ENCODE data around the gene C1orf116.

The C1orf116 gene

DNA sequence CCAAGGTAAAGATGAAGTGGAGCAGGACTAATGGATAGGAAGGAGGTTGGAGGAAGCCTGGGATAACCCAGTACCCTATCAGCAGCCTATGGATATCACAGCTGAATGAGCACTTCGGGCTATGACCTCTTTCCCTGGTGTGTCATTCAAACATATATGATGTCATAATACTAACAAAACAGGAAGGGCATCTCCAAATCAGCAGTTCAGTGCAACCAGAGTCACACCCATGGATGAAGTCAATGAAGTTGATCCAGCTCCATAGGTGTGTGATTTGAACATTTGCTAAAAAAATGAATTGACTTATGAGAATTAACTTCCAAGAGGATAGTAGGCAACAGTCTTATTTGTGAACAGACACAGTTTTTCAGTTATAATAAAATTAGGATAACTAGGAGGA, 1.7 kb upstream of the C1orf116 start:
- DNase-seq = no peak

DNA sequence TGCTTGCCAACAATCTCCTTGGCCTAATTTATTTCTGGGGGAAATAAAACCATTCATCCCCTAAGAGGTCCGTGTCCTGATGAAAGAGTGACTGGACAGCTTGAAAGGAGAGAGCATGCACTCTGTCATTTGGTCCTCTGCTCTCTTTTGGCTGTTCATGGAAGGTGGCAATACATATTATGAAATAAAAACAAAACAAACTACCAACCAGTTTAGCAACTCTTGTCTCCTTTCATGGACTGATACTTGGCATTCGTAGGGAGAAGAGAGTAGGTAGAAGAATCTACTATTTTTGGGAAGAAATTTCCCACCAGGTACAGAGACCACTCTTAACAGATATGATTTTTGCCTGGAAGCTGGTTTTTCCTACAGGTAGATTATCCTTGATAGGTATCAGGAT, 746 bp upstream of the C1orf116 start:
- DNase-seq = no peak

DNA sequence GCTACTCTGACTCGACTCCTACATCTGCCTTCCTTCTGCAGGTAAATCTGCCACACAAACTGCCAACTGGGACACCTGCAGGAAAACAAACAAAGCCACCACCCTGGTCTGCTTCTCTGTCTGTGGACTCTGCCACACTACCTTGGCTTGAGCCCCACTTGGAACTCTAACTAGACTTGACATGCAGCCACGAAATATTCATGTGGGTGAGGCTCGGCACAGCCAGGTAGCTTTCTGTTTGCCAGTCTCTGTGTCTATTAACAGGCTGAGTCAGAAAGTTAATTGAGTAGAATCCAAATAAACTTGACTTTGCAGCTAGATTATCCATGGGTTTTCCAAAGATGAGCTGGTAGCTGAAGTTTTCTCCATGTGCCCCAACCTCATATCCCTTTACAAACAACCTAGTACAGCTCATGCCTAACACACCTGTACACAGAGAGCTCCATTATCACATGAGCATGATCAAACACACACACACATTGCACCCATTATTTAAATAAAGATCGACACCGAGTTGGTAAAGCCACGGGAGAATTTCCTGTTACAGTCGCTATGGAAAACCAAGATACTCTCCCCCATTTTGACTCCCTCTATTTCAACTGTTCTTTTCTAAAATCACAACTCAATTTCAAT, 808 bp downstream of the C1orf116 start:
- no peak for DNase-seq

DNA sequence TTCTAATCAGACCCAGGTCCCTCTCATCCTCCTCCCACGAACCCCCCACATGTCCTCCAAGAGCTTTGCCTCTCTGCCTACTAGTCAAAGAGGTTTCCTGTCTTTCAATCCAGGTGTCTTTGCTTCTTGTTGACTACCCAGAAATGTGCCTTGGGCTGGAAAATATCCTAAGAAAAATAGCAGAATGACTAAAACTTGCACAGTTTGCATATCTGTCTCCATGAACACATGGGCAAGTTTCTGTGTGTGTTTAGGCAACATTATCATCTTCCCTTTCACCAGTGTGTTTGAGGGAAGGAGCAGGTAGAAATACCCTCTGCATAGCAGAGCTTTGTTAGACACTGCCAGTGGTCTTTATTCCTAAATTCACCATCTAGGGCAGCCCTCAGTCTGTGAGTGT, 1.5 kb downstream of the C1orf116 start:
- no peak for DNase-seq

DNA sequence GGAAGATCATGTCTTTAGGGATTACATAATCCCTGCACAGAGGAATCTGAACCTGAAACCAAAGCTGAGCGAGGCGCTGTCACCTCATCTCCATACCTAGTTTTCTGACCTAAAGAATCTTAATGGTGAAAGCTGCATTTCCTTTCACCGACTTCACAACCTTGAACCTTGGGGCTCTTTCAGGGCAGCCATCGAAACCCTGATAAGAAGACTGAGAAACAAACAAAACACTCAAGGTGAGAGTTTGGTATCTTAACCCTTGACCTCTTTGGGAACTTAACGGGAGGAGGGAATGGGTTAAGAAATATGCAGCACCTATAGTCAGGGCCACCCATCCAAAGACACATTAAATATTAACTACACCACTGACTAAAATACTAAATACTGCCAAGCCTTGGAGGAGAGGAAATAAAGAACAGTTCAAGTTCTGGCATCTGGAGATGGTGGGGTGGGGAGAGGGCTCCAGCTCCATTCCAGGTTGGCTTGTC, 2.0 kb downstream of the C1orf116 start:
- DNase-seq = no peak

DNA sequence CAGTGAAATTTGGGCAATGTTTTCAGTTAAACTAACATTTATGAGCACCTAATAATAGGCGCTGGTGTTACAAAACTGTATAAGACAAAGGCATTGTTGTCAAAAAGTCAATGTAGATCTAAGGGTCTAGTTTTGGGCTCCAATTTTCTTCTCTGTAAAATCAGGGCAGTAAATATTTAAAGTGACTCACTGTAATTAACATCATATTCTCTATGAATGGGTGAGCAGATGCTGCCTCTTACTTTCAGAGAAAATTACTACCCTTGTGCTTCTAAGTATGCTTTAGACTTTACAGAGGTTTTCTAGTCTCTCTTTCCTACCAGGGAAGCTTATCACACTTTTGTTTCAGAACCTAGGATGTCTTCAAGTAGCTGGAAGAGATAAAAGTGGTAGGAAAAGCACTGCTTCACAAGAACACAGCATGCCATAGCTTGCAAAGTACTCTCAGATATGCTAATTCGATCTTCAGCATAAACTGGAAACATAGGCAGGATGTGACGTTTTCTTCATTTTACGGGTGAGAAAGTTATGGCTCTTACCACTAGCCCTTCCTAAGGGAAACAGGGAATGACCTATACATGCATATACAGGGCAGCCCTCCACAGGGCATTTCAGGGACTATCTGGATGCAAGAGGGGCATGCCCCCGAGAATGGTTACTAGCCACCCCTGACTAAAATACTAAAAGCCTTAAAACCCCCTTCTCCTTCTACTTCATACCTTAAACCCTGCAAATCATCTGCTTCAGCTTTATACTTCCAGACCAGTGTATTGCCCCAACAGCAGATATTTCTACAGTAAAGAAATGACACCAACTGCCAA, 2.6 kb downstream of the C1orf116 start:
- no peak for DNase-seq

DNA sequence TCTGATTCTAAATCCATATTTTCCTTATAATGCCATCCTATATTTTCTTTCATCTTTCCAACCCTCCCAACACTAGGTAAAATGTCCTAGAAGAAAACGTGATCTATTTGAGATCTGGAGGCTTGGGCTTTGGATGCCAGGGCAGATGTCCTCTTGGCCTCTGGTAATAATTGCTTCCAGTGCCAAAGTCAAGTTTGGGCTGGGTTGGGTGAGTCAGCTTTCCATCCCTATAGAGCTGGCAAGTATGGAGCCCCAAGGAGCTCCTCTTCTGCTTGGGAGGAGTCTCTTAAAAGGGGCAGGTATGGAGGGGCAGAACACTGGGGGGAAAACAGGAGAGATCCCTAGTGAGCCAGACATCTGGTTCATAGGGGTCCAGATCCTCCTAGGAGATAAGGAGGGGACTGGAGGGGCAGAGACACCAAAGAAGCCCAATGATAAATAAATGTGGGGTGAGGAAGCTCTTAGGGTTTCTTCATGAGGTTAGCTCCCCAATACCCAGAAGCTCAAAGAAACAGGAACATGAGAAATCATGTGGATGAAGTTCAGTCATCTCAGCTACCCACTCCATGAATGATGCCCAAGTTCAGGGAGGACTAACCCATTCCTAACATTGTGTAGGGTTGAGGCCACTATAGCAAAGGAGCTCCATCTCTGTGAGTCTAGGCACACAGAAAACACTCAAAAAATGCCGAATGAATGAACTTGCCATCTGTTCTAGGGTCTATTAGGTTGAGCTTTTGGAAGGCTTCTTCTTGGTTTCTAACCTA, 3.5 kb downstream of the C1orf116 start:
- DNase-seq = no peak

DNA sequence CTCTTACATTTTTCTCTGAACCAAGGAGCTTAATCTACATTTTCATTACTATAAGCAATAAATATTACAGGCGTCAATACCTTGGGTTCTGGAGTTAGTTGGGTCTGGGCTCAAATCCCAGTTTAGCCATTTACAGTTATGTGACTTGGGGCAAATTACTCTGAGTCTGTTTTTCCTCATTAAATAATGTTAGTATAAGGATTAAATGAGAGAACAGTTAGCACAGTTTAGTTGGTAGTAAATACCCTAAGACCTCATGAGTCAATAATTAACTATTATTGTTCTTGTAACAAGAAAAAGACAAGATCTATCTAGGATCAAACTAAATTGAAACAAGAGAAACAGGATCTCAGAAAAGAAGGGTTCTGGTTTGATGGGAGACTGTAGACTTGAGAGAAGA, 4.6 kb downstream of the C1orf116 start:
- DNase-seq = no peak

DNA sequence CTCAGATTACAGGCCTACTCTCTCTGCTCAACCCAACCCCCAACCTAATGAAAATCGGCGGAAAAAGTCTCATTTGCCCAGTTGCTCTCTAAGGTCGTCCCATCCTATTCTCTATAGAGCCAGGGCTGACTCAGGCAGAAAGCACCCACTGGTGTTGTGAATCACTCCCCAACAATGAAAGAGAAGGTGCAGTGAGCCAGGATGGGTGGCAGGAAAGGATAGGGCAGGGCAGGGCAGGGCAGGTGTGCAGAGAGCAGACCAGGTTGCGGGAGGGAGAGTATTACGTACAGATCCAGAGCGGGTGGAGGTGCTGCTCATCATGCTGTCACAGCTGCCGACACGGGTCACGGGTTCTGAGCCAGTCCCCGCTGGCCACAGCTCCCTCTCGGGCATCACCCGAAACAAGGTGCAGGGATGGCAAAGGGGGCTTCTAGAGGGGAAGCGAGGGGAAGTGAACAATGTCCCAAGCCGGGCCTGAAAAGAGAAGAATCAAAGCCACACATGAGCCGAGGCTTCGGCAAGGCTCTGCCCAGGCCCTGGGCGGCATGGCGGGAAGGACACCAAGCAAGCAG, 5.3 kb downstream of the C1orf116 start:
- no peak for DNase-seq

DNA sequence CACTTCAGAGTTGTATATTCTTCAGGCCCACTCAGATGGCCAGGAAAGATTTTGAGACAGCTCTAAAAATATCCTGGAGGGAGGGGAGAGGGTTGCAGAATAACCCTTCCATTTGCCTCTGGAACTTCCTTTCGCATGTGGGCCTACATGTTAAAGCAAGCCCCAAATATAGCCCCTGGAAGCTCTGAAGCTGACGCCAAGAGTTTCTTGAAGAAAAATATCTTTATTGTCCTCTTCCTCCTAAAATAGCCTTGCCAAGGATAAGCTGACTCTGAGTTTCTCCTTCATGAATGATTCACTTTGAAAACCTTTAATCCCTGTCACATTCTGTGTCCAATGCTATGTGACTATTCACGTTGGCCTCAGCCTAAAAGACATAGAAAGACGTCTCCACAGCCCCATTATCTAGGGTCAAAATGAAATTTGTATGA, 6.4 kb downstream of the C1orf116 start:
- no peak for DNase-seq

DNA sequence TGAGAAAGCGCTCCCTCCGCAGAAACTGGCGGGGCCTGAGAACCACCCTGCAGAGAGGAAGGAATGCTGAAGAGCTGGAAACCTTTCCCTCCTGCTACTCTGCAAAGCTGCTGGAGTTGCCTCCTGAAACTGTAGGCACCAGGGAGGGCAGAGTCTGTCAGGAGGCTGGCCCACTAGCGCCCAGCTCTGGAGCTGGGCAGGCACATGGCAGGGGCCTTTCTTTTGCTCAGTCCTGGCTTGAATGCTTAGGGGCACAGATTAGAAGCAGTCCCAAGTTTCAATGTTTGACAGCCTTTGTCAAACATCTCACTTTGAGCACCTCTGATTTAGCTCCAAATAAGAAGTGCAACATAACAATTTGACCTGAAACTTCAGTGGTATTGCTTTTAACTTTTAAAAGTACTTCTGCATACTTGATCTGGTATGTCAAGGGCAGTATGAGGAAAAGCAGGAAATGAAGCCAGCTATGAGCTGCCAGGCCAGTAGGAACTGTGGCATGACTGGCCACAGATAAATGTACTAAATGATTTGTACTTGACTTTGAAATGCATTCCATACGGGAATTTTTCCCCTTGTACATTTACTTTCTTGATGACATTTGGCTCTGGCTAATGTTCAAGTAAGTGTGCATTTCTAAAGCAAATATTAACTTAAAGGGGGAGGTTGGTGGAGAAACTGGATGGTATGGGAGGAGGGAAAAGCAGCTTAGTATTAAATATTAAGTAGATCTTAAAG, 7.2 kb downstream of the C1orf116 start:
- no peak for DNase-seq

DNA sequence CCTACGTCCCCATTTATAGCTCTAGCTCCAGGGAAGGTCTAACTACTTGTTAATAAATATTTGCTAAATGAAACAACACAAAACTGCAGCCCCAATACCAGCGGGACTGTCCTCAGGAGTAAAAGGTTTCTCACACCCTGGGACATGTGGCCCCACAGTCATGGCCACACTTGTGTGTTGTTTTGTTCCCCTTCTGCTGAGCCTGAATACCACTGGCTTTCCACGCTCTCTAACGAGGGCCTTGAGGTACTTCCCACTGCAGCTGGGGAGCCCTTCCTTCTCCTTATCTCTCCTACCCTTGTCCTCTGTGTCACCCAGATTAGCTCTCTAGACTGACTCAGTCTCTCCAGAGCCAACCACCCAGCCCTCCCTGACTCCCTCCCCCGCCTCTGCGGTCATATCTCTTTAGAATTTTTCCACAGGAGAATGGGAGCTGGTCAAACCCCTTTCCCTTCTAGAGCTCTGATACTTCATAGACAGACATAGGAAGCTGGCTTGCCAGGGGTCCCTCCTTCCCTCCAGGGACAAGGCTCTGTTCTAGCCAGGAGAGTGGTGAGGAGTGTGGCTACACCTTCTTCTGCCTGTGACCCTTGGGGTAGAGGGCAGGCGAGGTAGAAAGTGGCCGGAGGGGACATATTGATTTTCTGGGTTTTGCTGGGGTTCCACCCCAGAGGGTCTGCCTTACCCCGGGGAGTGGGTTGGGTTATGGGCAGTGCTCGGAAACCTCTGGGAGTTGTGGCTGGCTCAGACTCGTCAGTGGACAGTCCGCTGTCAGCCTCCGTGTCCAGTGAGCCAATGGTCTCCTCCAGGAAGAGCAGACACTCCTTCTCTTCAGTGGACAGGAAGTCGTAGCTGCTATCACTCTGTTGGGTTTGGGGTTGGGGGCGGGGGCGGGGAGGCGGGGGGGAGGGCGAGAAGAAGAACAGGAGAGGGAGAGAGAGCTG, 8.1 kb downstream of the C1orf116 start:
- DNase-seq = no peak

DNA sequence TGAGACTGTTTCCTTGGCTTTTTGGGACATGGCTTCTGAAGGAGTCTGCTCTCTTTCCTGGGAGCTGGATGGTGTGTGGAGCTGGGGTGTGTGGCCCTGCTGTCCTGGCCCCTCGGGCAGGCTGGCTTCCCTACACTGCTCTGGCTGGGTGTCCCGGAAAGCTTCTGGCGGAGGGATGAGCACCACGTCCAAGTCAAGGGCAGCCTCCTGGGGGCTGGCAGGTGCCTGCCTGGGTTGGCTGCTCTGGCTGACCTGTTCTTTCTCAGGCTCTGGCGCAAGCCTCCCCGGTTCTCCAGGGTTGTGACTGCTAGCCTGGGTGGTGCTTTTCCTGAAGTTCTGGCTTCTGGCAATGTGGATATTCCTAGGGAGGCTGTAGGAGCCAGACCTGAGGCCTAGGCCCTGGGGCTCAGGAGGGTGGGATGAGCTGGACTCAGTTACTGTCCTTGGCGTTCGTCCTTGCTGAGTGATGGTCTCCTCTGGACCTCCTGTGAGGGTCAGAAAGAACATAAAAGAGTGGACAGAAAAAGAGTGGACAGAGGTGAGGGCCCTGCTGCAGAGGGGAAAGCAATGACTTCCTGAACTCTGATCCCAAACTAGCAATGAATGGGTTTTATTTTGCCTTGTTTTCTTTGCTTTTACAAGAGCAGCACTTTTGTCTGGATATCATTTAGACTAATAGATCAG, 9.4 kb downstream of the C1orf116 start:
- no peak for DNase-seq

DNA sequence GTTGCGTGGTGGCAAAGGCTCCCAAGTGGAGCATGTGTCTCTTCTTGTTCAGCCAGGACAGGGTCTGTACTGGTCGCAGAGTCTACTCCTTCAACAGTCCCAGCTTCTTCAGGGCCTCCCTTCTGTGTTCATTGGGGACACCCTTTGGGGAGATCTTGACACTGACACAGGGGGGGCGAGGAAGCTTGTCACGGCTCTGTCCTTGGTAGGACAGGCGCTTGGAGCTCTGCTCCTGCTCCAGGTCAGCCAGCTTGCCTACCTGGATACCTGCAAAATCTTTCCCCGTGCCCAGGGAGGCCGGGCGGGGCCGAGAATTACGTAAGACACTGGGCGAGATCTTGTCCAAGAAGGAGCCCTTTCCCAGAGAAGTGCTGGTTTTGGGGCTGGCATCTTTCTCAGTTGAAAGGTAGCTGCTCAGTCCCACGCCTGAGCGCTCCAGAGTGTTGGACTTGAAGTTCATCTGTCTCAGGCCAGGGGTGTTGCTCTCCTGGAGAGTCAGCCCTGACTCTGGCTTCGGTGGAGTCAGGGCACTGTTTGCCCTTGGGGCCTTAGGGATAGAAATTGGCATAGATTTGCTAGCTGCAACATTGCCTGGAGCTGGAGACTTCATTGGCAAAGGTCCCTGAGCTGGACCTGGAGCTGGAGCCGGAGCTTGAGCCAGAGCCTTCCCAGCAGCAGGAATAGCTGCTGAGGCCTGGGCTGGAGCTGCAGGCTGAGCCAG, 10.5 kb downstream of the C1orf116 start:
- no peak for DNase-seq

DNA sequence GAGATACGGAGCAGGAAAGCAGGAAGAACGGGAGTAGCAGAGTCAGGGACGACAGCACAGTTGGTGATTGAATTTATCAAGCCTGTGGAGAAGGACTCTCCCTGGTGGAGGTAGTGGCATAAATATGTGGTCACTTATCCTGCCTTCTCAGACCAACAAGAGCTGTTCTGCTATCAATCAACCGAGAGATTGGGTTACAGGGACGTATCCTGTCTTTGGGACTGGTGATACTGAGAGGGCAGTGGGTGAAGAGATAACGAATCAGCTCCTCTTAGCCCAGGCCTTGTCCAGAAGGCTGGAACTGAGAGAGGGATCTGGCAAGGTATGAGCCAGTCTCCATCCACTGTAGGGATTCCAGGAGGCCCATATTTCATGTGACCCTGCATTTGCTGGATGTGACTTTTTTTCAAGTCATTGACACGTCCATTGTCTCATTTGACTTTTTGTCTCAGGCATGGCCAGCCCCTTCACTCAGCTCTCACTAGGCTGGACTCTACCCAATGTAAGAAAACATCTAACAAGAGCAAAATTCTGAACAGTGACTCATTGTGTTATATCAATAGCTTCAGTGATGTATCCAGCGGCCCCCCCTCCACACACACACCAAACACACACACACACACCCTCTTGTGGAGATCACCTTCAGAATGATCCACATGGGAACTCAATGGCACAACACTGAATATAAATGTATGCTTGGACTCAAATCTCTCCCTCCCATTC, 11.3 kb downstream of the C1orf116 start:
- no peak for DNase-seq

DNA sequence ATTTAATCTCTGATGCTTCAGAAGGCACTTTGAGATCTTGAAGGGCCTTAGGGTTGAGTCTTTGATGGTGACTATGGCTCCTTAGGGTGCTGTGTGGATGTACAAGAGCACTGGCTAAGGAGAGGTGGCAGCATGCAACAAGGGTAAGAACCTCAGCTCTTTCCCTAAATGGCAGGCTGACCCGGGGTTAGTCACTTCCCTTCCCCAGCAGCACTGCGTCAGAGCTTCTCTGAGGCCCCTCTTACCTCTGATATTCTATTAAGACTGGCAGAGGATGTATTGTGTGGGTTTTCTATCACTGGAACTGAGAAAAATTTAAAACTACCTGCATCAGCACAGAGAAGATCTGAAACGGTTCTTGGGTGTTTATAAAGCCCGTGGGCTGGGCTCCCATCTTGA, 11.8 kb downstream of the C1orf116 start:
- no peak for DNase-seq

DNA sequence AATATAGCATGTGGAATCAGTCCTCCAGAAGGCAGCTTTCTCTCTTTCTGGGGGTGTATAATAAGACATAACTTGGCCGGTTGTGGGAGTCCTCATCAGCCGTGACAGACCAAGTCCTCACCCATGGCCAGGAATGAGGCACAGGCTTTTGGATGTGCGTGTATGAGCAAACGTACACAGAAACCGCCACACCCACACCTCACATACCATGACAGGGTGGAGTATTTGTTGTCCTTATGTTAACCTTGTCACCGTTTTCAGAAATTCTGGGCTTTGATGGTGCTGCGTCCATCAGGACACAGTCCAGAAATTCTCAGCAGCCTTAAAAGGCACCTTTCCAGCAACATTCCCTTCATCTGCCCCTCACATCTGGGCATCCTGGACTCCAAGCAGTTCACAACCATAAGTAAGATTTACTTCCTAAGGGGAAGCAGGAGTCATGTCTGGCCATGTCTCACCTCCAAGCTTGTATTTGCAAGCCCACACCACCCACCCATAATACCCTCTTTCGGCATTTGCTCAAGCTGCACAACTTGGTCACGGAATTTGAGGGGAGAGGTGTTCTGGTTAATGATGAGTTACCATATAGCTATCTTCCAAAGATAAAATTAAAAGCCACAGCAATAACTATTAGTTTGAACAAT, 12.4 kb downstream of the C1orf116 start:
- no peak for DNase-seq

DNA sequence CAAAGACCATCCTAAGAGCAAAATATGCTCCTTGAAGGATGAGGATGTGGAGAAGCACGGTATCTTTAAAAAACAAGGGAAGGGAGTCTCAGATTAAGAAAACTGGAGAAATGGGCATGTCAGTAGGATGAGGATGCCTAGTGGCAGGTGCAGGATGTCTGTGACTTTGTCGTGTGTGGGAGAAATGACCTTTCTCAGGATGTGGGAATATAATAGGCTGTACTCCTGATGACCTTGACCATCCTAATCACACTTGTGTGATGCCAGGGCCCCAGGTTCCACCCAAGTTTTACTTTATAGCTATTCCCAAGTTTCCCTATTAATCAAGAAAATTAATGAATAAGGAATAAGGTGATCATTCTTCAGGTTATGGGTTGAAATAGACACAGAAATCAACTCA, 12.9 kb downstream of the C1orf116 start:
- DNase-seq = no peak

DNA sequence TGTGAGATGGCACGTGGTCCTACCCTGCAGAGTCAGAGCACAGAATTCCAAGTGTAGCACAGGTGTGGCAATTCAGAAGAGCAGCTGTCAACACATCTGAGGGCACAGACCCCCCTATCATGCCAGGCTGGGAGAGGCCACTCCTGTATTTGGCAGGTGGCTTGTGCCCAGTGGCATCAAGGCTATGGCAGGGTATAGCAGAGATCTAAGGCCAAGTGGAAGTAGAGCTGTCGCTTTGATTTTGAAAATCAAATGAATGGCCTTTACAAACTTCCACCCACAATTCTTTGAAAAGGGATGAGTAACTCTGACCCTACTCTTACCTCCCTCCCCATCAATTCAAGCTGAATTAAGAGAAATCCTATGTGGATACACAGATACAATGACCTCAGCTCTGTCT, 13.4 kb downstream of the C1orf116 start:
- no peak for DNase-seq
